Measurements from ENCODE around the gene LRRTM2.
A peak's percentile ranks its signal among the peaks of the same experiment; 100 is the strongest.
"Not testable (repeated sequence)": the region's sequence is repeated elsewhere in the genome, so short reads cannot be mapped to it uniquely, and the experiment has no call there.

LRRTM2 gene

GRCh38 chr5:138840103-138840502 lies 35.0 kb downstream of the LRRTM2 start:
- DNase-seq (ENCODE audit: low read depth in 3 of 3): no peak

- DNase-seq (ENCODE audit: low read depth in 3 of 3): no peak
Observed at GRCh38 chr5:138837160-138837559, 38.0 kb downstream of the LRRTM2 start.

- not testable (repeated sequence) for DNase-seq (ENCODE audit: low read depth in 3 of 3)
Observed at GRCh38 chr5:138834853-138835252, 40.3 kb downstream of the LRRTM2 start.

- no peak for DNase-seq (ENCODE audit: low read depth in 3 of 3)
Observed at GRCh38 chr5:138833726-138834480, 41.2 kb downstream of the LRRTM2 start.

GRCh38 chr5:138833080-138833479 lies 42.1 kb downstream of the LRRTM2 start:
- no peak for DNase-seq (ENCODE audit: low read depth in 3 of 3)

- DNase-seq (ENCODE audit: low read depth in 3 of 3): no peak
Observed at GRCh38 chr5:138832218-138832617, 42.9 kb downstream of the LRRTM2 start.

GRCh38 chr5:138831703-138832102 lies 43.4 kb downstream of the LRRTM2 start:
- no peak for DNase-seq (ENCODE audit: low read depth in 3 of 3)

- no peak for DNase-seq (ENCODE audit: low read depth in 3 of 3)
Observed at GRCh38 chr5:138829341-138829740, 45.8 kb downstream of the LRRTM2 start.

- DNase-seq (ENCODE audit: low read depth in 3 of 3): no peak
Observed at GRCh38 chr5:138828556-138828955, 46.6 kb downstream of the LRRTM2 start.

- no peak for DNase-seq (ENCODE audit: low read depth in 3 of 3)
Observed at GRCh38 chr5:138824924-138825863, 49.9 kb downstream of the LRRTM2 start.

- DNase-seq (ENCODE audit: low read depth in 3 of 3): peak in 1 of 3 experiments; percentile 17
Observed at GRCh38 chr5:138824516-138824915, 50.6 kb downstream of the LRRTM2 start.

GRCh38 chr5:138820695-138821094 lies 54.4 kb downstream of the LRRTM2 start:
- no peak for DNase-seq (ENCODE audit: low read depth in 3 of 3)

- no peak for DNase-seq (ENCODE audit: low read depth in 3 of 3)
Observed at GRCh38 chr5:138819081-138819480, 56.1 kb downstream of the LRRTM2 start.
